Activated CD8-positive, alpha-beta T cell treated with anti-CD3 and anti-CD28 coated beads for 36 hours (primary cell): ENCODE data around the gene KRT80. TPM values are rescaled to one million over a fixed set of nuclear protein-coding genes. Genes with fewer than 3 reads are reported as not detected.

Experiments used
- ATAC-seq: fragments of 200-7000 bp; cut with Tn5 transposase; one replicate; pipeline ENCODE4 v1.10.0; 2021; ENCODE audit warnings: mild to moderate bottlenecking, moderate library complexity
- CTCF ChIA-PET: fragments of 350-600 bp; sonication (Branson Sonifier 250); formaldehyde crosslinking; loops from one replicate; lab custom pipeline; 2021; ENCODE audit warnings: antibody characterized with exemption; lab: Charles Lee
- POLR2A ChIA-PET: fragments of 350-600 bp; sonication (Branson Sonifier 250); formaldehyde crosslinking; loops from one replicate; lab custom pipeline; 2021; ENCODE audit warnings: antibody characterized with exemption; lab: Charles Lee
- DNase-seq: peaks from one replicate; pipeline ENCODE4 v3.0.0-alpha.2; 2020
- H3K27ac Mint-ChIP-seq: one replicate; pipeline ENCODE4 v1.8.0; 2021; ENCODE audit warnings: mild to moderate bottlenecking, mixed read lengths
- H3K27me3 Mint-ChIP-seq: one replicate; pipeline ENCODE4 v1.8.0; 2021; ENCODE audit warnings: mixed read lengths
- H3K36me3 Mint-ChIP-seq: one replicate; pipeline ENCODE4 v1.8.0; 2021; ENCODE audit warnings: low read depth, mixed read lengths
- H3K4me1 Mint-ChIP-seq: one replicate; pipeline ENCODE4 v1.8.0; 2021; ENCODE audit warnings: low read depth, mixed read lengths
- H3K4me3 Mint-ChIP-seq: one replicate; pipeline ENCODE4 v1.8.0; 2021; ENCODE audit warnings: mild to moderate bottlenecking, moderate library complexity, mixed read lengths
- H3K9me3 Mint-ChIP-seq: one replicate; pipeline ENCODE4 v1.8.0; 2021; ENCODE audit warnings: mixed read lengths
- intact Hi-C: fragments of 100-400 bp; cut with micrococcal nuclease; formaldehyde crosslinking; loops from one replicate; pipeline ENCODE4 v1.10.0; 2022
- total RNA-seq, 2 experiments: library from RNA; stranded (reverse); gene quantifications; one replicate each; pipeline ENCODE4 v1.2.3, GENCODE V29; 2021
- TF ChIP-seq, protein P1 (sequence below): fragments of 200-600 bp; IDR thresholded peaks from one replicate; pipeline ENCODE4 v1.8.0; 2022; ENCODE audit warnings: antibody characterized with exemption, mild to moderate bottlenecking

The KRT80 gene
- total RNA-seq, 2 experiments from 2014 or later, result not detected

DNA sequence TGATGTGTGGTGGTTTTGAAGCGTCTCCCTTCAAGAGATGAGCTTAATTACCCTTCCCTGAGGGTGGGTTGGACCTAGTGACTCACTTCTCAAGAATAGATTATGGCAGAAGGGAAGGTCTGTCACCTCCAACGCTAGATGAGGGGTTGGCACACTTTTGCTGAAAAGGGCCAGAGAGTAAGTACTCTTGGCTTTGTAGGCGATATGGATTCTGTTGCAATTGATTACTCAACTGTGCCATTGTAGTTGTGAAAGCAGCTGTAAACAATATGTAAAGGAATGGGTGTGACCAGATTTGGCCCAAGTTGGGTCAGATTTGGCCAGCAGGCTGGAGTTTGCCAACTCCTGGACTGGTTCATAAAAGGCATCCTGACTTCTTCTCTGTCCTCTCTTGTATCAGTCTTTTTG, 59.1 kb downstream of the KRT80 start:
- H3K36me3 Mint-ChIP-seq, result no peaks in the 10 kb centered on the region
- DNase-seq, result no peak
- TF ChIP-seq, protein P1, sequence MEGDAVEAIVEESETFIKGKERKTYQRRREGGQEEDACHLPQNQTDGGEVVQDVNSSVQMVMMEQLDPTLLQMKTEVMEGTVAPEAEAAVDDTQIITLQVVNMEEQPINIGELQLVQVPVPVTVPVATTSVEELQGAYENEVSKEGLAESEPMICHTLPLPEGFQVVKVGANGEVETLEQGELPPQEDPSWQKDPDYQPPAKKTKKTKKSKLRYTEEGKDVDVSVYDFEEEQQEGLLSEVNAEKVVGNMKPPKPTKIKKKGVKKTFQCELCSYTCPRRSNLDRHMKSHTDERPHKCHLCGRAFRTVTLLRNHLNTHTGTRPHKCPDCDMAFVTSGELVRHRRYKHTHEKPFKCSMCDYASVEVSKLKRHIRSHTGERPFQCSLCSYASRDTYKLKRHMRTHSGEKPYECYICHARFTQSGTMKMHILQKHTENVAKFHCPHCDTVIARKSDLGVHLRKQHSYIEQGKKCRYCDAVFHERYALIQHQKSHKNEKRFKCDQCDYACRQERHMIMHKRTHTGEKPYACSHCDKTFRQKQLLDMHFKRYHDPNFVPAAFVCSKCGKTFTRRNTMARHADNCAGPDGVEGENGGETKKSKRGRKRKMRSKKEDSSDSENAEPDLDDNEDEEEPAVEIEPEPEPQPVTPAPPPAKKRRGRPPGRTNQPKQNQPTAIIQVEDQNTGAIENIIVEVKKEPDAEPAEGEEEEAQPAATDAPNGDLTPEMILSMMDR, result no peak
- no peaks in the 10 kb centered on the region for H3K9me3 Mint-ChIP-seq
- CTCF ChIA-PET, result interaction anchor here (0.9 to 1.6 kb wide), 5 partner anchors 9 to 146 kb away, joined by 3 to 8 read pairs (median 4); no protein-coding TSS in a partner anchor
- ATAC-seq, result no peak
- intact Hi-C loops, result no loop called here
- no peaks in the 10 kb centered on the region for H3K4me1 Mint-ChIP-seq
- no peak overlapping the region for H3K27ac Mint-ChIP-seq
- no peak overlapping the region for H3K4me3 Mint-ChIP-seq
- no peaks in the 10 kb centered on the region for H3K27me3 Mint-ChIP-seq
- POLR2A ChIA-PET, result no interaction called here

DNA sequence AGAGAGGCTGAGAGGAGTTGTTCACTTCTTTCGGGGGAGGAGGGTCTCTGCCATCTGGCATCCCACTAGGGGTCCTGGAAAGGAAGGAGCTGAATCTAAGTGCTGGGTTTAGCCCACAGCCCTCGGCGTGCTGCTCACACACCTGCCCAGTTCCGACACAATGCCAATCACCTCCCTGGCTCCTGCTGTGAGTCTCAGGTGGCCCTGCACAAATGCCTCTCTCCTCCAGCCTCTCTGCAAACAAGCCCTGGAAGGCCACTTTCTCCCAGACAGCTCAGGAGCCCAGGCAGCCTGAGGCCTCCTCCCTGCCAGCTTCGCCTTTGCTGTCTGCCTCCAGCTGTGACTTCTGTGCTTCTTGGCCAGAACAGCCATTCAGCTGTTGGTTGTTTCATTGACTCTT, 61.1 kb downstream of the KRT80 start:
- no peak overlapping the region for H3K4me3 Mint-ChIP-seq
- CTCF ChIA-PET, result interaction anchor here (1.0 to 2.5 kb wide), 2 partner anchors 13 to 46 kb away, joined by 3 to 7 read pairs; no protein-coding TSS in a partner anchor
- no peak overlapping the region for H3K27ac Mint-ChIP-seq
- peaks cover 9% of the 10 kb centered on the region for H3K27me3 Mint-ChIP-seq
- H3K4me1 Mint-ChIP-seq, result no peaks in the 10 kb centered on the region
- DNase-seq (no peak), ATAC-seq (no peak)
- TF ChIP-seq, protein P1, result no peak
- intact Hi-C loops, result no loop called here
- POLR2A ChIA-PET, result no interaction called here
- H3K9me3 Mint-ChIP-seq, result no peaks in the 10 kb centered on the region
- no peaks in the 10 kb centered on the region for H3K36me3 Mint-ChIP-seq

DNA sequence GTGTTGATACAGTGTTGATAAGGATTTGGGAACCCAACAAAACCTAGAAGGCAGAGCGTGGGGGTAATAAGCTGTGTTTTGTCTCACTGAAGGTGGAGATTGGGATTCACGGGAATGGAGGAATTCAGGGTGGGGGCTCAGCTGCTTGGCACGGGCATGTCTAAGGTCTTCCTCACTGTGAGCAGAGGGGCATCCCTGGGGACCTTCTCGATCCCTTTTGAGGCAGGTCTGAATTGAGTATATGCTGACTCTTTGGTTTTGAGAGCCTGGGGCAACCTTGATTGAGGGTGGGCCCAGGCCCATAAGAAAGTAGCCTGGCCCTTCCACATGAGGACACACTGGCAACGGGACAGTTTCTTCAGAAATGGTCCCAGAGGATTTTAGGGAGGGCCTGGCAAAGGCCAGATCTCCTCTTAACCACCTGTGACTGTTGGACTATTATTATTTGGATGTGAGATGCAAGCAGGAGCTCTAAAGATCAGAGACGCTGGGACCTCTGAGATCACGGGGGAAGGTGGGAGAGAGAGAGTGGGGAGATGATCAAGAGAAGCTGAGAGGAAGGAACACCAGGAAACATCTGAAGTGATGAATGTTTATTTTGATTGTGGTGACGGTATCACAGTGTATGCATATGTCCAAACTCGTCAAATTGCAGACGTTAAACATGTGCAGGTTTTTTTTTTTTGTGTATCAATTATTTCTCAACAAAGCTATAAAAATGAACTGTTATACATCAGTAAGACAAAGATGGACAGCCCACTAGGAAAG, 63.9 kb downstream of the KRT80 start:
- H3K36me3 Mint-ChIP-seq, result no peaks in the 10 kb centered on the region
- ATAC-seq, result no peak
- CTCF ChIA-PET, result interaction anchor here (0.7 to 2.5 kb wide), 6 partner anchors 10 to 151 kb away, joined by 3 to 8 read pairs (median 4); no protein-coding TSS in a partner anchor

DNA sequence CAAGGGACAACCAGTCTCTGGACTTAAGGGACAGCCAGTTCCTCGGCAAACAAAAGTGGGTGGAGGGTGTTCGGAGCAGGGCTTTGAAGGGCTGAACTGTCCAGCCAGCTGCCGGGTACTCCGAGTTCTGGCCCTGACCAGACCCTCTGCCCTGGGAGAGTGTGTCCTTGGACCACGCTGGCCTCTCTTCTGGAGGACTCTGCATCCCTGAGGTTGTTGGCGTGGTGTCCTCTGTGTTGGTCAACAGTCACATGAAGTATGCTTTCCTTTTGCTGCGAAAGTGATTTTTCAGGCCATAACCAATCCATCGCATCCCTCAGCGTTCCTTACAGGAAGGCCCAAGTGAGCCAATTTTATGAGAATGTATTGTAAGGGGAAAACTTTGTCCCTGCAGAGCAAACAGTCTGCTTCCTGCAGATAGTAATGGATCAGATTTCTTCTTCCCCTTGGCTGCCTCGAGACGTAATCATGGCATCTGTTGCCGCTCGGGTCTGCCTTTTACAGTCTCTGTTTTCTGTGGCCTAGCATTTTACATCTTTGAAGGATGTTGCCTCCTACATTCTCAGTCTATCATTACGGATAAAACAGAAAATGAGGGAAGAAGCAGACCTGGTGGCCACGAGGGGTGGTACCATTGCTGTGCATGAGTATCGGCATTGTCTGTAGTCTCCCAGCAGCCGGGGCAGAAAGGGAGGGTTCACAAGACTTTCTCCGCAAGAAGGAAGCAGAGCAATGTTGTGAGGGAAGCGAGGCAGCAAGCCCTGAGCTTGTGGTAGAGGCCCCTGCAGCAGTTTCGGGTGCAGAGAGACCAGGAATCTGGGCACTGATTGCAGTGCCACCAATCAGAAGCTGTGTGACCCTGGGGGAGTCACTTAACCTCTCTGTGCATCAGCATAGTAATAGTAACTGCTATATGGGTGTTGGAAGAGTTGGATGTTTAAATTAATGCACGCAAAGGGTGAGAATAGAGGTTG, 64.9 kb downstream of the KRT80 start:
- Mint-ChIP-seq H3K36me3 (no peaks in the 10 kb centered on the region), H3K4me3 (no peak overlapping the region), H3K9me3 (no peaks in the 10 kb centered on the region), H3K27me3 (peaks cover 16% of the 10 kb centered on the region), H3K27ac (no peak overlapping the region), H3K4me1 (no peaks in the 10 kb centered on the region)
- DNase-seq, result no peak
- TF ChIP-seq, protein P1, result no peak
- CTCF ChIA-PET, result interaction anchor here (1.4 to 10.9 kb wide), 4 partner anchors 24 to 101 kb away, joined by 3 to 313 read pairs (median 6); no protein-coding TSS in a partner anchor
- POLR2A ChIA-PET, result no interaction called here
- ATAC-seq, result no peak
- intact Hi-C loops, result no loop called here

More for the DNA sequence above, 63.9 kb downstream of the KRT80 start:
- H3K27me3 Mint-ChIP-seq, result peaks cover 11% of the 10 kb centered on the region
- TF ChIP-seq, protein P1, result no peak
- intact Hi-C loops, result no loop called here
- no peaks in the 10 kb centered on the region for H3K4me1 Mint-ChIP-seq
- no peak for DNase-seq
- POLR2A ChIA-PET, result interaction anchor here (0.5 kb wide), 1 partner anchor 128 kb away, joined by 3 read pairs; no protein-coding TSS in a partner anchor
- no peak overlapping the region for H3K27ac Mint-ChIP-seq
- no peak overlapping the region for H3K4me3 Mint-ChIP-seq
- H3K9me3 Mint-ChIP-seq, result no peaks in the 10 kb centered on the region
